Activated naive CD8-positive, alpha-beta T cell treated with anti-CD3 and anti-CD28 coated beads, Interleukin-2, amount 50 U/mL, for 16 hours (primary cell): ENCODE results near the gene ZFAND5.

Experiments used
- DNase-seq: peaks from one replicate; pipeline ENCODE4 v3.0.0-alpha.2; 2020; ENCODE audit warnings: low read depth, low spot score

The ZFAND5 gene

GRCh38 chr9:72363236-72363635 is 1.8 kb downstream of the ZFAND5 start:
- DNase-seq = no peak

- DNase-seq = no peak
Observed at GRCh38 chr9:72362680-72363139, 2.3 kb downstream of the ZFAND5 start.

GRCh38 chr9:72362118-72362531 is 2.9 kb downstream of the ZFAND5 start:
- no peak for DNase-seq

GRCh38 chr9:72361217-72361616 is 3.8 kb downstream of the ZFAND5 start:
- no peak for DNase-seq

DNA sequence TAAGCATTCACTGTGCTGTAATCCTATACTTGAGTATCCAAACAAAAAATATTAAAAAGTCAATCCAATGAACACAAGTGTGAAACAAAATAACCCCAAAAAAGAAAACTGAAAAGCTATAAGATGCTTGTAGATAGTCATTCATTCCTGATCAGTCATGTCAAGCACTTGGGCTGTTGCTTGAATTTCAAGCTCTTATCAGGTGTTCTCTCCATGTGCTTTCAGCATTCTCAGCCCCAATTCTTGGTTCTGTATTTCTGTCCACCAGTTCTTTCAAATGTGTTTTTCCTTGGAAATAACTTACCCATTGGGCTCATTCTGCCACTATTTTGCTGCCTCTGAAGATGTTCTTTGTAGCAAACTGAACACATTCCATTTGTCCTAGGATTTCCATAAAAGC is 4.7 kb downstream of the ZFAND5 start:
- DNase-seq = no peak

DNA sequence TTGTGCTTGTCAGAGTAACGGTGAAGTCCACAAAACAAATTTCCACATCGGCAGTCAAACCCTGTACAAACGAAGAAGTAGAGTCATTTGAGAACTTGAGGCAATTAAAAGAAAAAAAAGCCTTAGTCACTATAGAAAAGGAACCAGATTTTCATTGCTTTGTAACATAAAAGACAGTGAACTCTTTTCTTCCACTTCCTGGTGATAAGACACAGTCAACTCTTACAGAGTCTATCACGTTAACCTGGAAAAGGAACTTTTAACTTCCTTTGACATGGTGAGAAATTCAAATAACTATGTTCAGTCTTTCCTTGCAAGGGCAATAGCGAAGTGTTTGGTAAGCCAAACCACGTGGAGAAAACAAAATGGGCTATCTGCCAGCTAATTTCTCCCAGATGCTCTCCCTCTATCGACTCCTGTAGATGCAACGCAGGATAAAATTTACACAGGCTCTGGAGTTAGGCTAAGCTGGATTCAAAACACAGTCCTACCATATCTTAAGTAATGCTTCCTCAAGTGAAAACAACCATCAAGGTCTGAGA is 8.9 kb downstream of the ZFAND5 start:
- no peak for DNase-seq

DNA sequence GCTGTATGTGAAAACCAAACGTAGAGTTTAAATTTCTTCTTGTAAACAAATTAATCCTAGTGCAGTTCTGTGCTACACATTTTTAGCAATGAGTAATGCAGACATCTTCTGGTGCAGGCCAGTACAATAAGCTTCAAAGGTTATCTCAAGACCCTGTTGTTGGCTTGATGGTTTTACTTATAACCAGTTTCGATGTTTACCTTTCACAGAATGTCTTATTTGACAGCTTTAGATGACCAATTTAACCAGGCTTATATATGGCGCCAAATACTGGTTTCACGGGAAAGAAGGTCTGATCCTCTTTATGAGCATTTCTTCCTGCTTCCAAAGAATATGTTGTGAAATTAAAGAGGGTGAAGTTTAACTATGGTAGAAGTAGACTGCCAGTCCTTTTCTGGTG is 9.9 kb downstream of the ZFAND5 start:
- DNase-seq = no peak

DNA sequence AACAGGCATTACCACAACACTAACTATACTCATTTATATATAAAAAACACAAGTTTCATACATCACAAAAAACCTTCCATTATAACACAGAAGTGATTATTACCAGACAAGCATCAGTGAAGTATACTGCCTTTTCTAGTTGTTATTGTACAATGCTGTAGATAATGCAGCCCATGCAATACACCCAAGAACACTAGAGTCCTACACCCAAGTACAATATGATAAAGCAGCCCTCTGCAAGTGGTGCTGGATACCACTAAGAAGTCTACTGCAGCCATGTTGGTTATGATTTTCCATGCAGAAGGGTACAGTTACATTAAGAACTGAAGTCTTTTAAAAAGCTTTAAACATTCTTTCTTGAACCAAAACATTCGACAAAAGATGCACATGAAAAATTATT is 10.3 kb downstream of the ZFAND5 start:
- no peak for DNase-seq

GRCh38 chr9:72353455-72354116 is 11.4 kb downstream of the ZFAND5 start:
- no peak for DNase-seq

DNA sequence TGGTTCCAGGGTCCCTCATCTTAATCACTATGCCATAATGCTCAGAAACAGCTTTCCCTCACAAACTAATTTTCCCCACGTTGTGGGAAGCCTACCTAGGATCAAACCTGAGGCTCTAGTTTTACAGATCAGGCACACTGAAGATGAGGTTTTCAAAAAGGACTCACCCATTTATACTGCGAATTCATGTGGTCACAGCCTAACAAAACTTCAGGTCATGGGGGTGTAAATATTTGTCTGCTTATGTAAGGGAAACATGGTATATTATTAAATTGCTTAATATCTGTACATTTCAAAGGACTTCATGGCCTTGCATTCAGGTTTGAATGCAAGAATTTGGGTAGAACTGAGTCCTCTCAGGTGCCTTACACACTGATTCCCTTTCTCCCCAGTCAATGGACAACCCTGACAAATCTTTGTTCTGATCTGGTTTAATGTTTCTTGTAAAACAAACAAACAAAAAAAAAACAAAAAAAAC is 12.1 kb downstream of the ZFAND5 start:
- DNase-seq = no peak

- DNase-seq = no peak
Observed at GRCh38 chr9:72351538-72352453, 13.2 kb downstream of the ZFAND5 start.

GRCh38 chr9:72349911-72350310 is 15.1 kb downstream of the ZFAND5 start:
- DNase-seq = no peak

DNA sequence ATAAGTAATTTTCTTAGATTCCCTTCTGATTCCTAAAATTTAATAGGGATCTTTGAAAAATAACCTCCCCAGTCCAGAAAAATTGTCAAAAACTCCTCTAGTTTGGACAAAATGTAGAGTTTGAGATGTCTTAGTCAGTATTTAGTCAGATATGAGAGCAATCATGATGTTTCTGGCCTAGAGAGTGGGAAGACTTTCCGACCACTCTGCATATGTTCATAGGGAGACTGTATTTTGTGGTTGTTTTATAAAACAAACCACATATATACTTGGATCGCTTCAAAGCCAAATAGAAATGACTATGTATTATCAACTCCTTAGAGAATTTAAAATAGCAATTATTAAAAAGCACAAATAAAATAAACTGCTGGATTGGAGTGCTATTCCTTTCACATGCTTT is 15.8 kb downstream of the ZFAND5 start:
- DNase-seq = no peak

DNA sequence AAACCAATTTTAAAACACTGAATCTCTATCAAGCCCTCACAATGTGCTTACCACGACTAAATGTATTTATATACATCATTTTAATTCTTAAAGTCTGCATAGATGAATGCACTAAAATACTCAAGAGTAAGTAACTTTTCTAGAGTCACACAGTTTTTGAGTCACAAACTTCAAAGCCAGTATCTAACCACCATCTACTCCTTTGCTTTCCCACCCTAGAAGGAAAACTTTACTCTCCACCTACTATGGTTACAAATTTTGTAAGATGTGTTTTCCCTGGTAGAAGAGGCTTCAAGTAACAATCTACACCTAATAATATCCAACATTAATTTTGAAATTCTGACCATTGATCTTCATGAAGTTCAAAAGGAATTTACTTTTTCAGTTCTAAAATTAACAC is 18.7 kb downstream of the ZFAND5 start:
- no peak for DNase-seq

DNA sequence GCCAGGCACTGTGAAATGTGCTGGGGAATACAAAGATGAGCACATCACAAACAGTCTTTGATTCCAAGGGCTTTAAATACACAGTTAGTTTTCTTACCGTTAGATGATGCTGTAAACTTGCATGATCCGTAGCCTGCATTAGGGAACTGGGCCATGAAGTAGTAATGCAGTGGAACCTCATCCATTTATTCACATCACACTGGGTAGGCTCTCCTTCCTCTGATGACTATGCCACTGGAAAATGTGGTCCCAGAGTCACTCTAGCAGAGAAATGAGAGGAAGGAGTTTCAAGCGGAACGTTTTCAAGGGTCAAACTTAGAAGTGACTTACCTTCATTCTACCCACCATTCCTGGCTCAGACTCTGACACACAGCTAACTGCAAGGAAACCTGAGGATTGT is 26.4 kb downstream of the ZFAND5 start:
- DNase-seq = no peak

- DNase-seq = no peak
Observed at GRCh38 chr9:72337286-72337685, 27.7 kb downstream of the ZFAND5 start.

DNA sequence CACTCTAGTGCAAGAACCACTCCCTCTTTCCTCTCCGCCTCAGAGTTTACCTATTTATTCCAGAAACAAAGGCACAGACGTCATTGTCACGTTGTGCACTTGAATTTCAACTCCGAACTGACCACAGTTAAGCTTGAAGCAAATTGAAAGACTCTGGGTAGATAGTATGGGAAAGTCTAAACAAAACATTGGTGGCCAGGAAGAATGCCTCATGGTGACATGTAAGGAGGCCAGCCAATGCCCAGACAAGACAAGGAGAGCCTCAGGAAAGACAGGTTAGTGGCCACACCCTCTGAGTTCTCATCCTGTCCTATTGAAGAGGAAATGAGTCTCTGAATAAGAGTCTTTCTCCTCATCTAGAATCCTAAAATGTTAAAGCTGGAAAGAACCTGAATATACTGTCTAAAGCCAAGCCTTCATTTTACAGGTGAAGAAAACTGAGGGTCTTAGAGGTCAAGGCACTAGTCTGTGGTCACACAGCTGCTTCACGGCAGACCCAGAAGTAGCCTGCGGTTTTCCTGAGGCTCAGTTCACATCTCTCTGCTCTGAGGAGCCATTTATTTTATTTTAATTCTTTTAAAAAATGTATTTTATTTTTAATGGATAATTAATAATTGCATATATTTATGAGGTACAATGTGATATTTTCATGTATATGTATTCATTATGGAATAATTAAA is 30.2 kb downstream of the ZFAND5 start:
- DNase-seq = no peak

DNA sequence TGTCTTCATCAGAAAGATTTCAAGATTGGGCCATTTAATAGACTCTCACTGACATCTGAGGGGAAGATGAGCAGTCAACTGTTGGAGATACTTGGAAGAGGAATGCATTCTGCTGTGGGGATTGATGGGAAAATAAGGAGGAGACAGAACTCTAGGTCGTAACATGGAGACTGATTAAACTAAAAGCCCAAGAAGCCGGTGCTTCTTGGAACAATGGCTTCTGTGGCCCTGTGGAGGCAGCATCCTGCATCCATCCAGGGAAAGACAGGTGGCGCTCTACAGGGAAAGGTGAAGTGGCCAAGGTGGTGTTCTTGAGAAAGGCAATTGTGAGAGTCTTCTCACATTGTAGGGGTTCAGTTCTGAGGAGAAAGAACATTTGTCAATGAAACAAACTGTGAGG is 31.3 kb downstream of the ZFAND5 start:
- no peak for DNase-seq

GRCh38 chr9:72333197-72333596 is 31.8 kb downstream of the ZFAND5 start:
- no peak for DNase-seq

- DNase-seq = no peak
Observed at GRCh38 chr9:72332351-72332750, 32.7 kb downstream of the ZFAND5 start.

DNA sequence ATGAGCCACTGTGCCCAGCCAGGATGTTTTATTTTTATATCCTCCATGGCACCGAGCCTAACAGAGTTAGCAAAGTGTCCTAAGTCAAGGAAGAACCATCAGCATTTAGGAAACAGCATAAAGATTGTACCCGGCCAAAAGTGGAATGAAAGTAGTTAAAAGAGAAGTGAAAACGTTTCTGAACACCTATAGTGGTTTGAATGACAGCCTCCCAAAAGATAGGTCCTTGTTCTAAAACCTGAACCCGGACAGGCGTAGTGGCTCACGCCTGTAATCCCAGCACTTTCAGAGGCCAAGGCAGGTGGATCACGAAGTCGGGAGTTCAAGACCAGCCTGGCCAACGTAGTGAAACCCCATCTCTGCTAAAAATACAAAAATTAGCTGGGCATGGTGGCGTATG is 37.4 kb downstream of the ZFAND5 start:
- no peak for DNase-seq

DNA sequence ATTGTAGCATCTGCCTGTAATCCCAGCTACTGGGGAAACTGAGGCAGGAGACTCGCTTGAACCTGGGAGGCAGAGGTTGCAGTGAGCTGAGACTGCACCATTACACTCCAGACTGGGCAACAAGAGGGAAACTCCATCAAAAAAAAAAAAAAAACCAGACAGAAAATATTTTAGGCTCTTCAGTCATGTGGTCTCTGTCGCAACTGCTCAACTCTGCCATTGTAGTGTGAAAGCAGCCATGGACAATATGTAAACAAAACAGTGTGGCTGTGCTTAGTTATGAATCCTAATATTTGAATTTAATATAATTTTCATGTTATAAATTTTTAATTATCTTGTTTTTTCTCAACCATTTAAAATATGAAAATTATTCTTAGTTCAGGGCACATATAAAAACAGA is 38.4 kb downstream of the ZFAND5 start:
- no peak for DNase-seq
